ENCODE results near the gene POLQ. TPM values are rescaled to one million over a fixed set of nuclear protein-coding genes. Genes with fewer than 3 reads are reported as not detected.
A peak's percentile ranks its signal among the peaks of the same experiment; 100 is the strongest.
"Not testable (repeated sequence)": the region's sequence is repeated elsewhere in the genome, so short reads cannot be mapped to it uniquely, and the experiment has no call there.

Gene POLQ
- 0.97 to 4.4 TPM (median 1.9 TPM) in 3 replicates for polyA plus RNA-seq
- polyA plus RNA-seq (2011; ENCODE audit: low read depth) = 0.06 TPM
- 0.62 and 0.98 TPM in 2 replicates for polyA plus RNA-seq (2011; cell fraction: cytosol; rRNA removed)
- 2.2 and 2.8 TPM in 2 replicates for polyA plus RNA-seq (2011; cell fraction: nucleus; rRNA removed)
- 0.07 and 2.6 TPM in 2 replicates for polyA plus RNA-seq (2012; ENCODE audit: low replicate concordance)
- polyA minus RNA-seq = 0.82 to 5.8 TPM (median 2.0 TPM) in 3 replicates
- 2.3 TPM for polyA minus RNA-seq (2011; cell fraction: cytosol; rRNA and poly(A)+ RNA removed)
- 1.6 and 4.8 TPM in 2 replicates for polyA minus RNA-seq (2011; cell fraction: nucleus; rRNA and poly(A)+ RNA removed)

- Histone ChIP-seq H4K20me1 (ENCODE audit: control insufficient read depth, extremely low read depth, insufficient read depth, low read length) (no peaks in the 10 kb centered on the region), H3K79me2 (ENCODE audit: control insufficient read depth, insufficient read depth, low read length) (peaks cover 16% of the 10 kb centered on the region), H3K27ac (ENCODE audit: control insufficient read depth, insufficient read depth, low read length) (peak within 1 kb of the TSS; percentile 78), H3K9me3 (ENCODE audit: control insufficient read depth, low read depth, low read length) (no peaks in the 10 kb centered on the region), H3K27me3 (ENCODE audit: control insufficient read depth, extremely low read depth, insufficient read depth, low read length) (no peaks in the 10 kb centered on the region), H3K9ac (ENCODE audit: control insufficient read depth, extremely low read depth, insufficient read depth, low read length) (peak within 1 kb of the TSS; percentile 83), H3K4me2 (ENCODE audit: control insufficient read depth, extremely low read depth, insufficient read depth, low read depth, low read length) (peak within 1 kb of the TSS; percentile 99), H3K4me1 (ENCODE audit: control insufficient read depth, extremely low read depth, insufficient read depth, low read length) (peaks cover 18% of the 10 kb centered on the region), H2AFZ (ENCODE audit: control insufficient read depth, low read length) (peak within 1 kb of the TSS; percentile 98), H3K9me1 (ENCODE audit: control insufficient read depth, extremely low read depth, insufficient read depth, low read length) (no peaks in the 10 kb centered on the region), H3K4me3 (ENCODE audit: control insufficient read depth in 2 of 3, extremely low read depth in 1 of 3, insufficient read depth in 2 of 3, low read depth in 1 of 3, low read length in 3 of 3) (peak within 1 kb of the TSS; percentile 62 to 93 (median 67)), H3K36me3 (ENCODE audit: control insufficient read depth in 2 of 2, extremely low read depth in 1 of 2, insufficient read depth in 2 of 2, low read length in 2 of 2) (no peaks in the 10 kb centered on the region)
- peak; percentile 73 for FAIRE-seq
- TF ChIP-seq CTCF (optimal IDR thresholded peaks at IDR 0.05 in 1 of 3, IDR thresholded peaks at IDR 0.05 in 1 of 3, conservative IDR thresholded peaks at IDR 0.05 in 1 of 3; ENCODE audit: extremely low read depth in 1 of 3, insufficient read depth in 2 of 3, low read length in 3 of 3) (no peak), EZH2 (IDR thresholded peaks at IDR 0.05; ENCODE audit: low read length) (no peak)
- dilution Hi-C loops (cut with MboI; ENCODE audit: extremely low pct_ligation_motif_present, low sequenced_read_pairs) = no loop called here
- peak; percentile 71 for DNase-seq (ENCODE audit: low read depth, low spot score)
Observed at GRCh38 chr3:121545574-121546455, at the start of gene POLQ. Gene POLQ (minus strand): TSS chr3:121545988. CDS start chr3:121545877, 111 bp downstream.

- H3K9me3 ChIP-seq (ENCODE audit: control insufficient read depth, low read depth, low read length) = no peaks in the 10 kb centered on the region
- no peaks in the 10 kb centered on the region for H4K20me1 ChIP-seq (ENCODE audit: control insufficient read depth, extremely low read depth, insufficient read depth, low read length)
- H2AFZ ChIP-seq (ENCODE audit: control insufficient read depth, low read length) = no peak overlapping the region
- dilution Hi-C loops (cut with MboI; ENCODE audit: extremely low pct_ligation_motif_present, low sequenced_read_pairs) = no loop called here
- H3K9ac ChIP-seq (ENCODE audit: control insufficient read depth, extremely low read depth, insufficient read depth, low read length) = no peak overlapping the region
- no peak overlapping the region for H3K4me3 ChIP-seq (ENCODE audit: control insufficient read depth in 2 of 3, extremely low read depth in 1 of 3, insufficient read depth in 2 of 3, low read depth in 1 of 3, low read length in 3 of 3)
- H3K9me1 ChIP-seq (ENCODE audit: control insufficient read depth, extremely low read depth, insufficient read depth, low read length) = no peaks in the 10 kb centered on the region
- TF ChIP-seq CTCF (optimal IDR thresholded peaks at IDR 0.05 in 1 of 3, IDR thresholded peaks at IDR 0.05 in 1 of 3, conservative IDR thresholded peaks at IDR 0.05 in 1 of 3; ENCODE audit: extremely low read depth in 1 of 3, insufficient read depth in 2 of 3, low read length in 3 of 3) (no peak), EZH2 (IDR thresholded peaks at IDR 0.05; ENCODE audit: low read length) (no peak)
- H3K27me3 ChIP-seq (ENCODE audit: control insufficient read depth, extremely low read depth, insufficient read depth, low read length) = no peaks in the 10 kb centered on the region
- no peaks in the 10 kb centered on the region for H3K36me3 ChIP-seq (ENCODE audit: control insufficient read depth in 2 of 2, extremely low read depth in 1 of 2, insufficient read depth in 2 of 2, low read length in 2 of 2)
- FAIRE-seq (no peak), DNase-seq (ENCODE audit: low read depth, low spot score) (no peak)
- no peaks in the 10 kb centered on the region for H3K4me1 ChIP-seq (ENCODE audit: control insufficient read depth, extremely low read depth, insufficient read depth, low read length)
- H3K27ac ChIP-seq (ENCODE audit: control insufficient read depth, insufficient read depth, low read length) = no peak overlapping the region
- no peaks in the 10 kb centered on the region for H3K79me2 ChIP-seq (ENCODE audit: control insufficient read depth, insufficient read depth, low read length)
- no peak overlapping the region for H3K4me2 ChIP-seq (ENCODE audit: control insufficient read depth, extremely low read depth, insufficient read depth, low read depth, low read length)
Observed at GRCh38 chr3:121594850-121595249, 49.1 kb upstream of the POLQ start.

GRCh38 chr3:121593806-121594205 lies 48.0 kb upstream of the POLQ start:
- H3K79me2 ChIP-seq (ENCODE audit: control insufficient read depth, insufficient read depth, low read length); H4K20me1 ChIP-seq (ENCODE audit: control insufficient read depth, extremely low read depth, insufficient read depth, low read length); H3K4me1 ChIP-seq (ENCODE audit: control insufficient read depth, extremely low read depth, insufficient read depth, low read length); H3K9me1 ChIP-seq (ENCODE audit: control insufficient read depth, extremely low read depth, insufficient read depth, low read length); H3K27ac ChIP-seq (ENCODE audit: control insufficient read depth, insufficient read depth, low read length); H3K36me3 ChIP-seq (ENCODE audit: control insufficient read depth in 2 of 2, extremely low read depth in 1 of 2, insufficient read depth in 2 of 2, low read length in 2 of 2); DNase-seq (ENCODE audit: low read depth, low spot score); H3K4me3 ChIP-seq (ENCODE audit: control insufficient read depth in 2 of 3, extremely low read depth in 1 of 3, insufficient read depth in 2 of 3, low read depth in 1 of 3, low read length in 3 of 3); dilution Hi-C loops (cut with MboI; ENCODE audit: extremely low pct_ligation_motif_present, low sequenced_read_pairs); FAIRE-seq; H3K27me3 ChIP-seq (ENCODE audit: control insufficient read depth, extremely low read depth, insufficient read depth, low read length); H3K9me3 ChIP-seq (ENCODE audit: control insufficient read depth, low read depth, low read length); H3K4me2 ChIP-seq (ENCODE audit: control insufficient read depth, extremely low read depth, insufficient read depth, low read depth, low read length); H3K9ac ChIP-seq (ENCODE audit: control insufficient read depth, extremely low read depth, insufficient read depth, low read length); H2AFZ ChIP-seq (ENCODE audit: control insufficient read depth, low read length): not testable (repeated sequence)

All from keratinocyte (primary cell).